ENCODE data around the gene GLIPR1.
"Not testable (repeated sequence)": the region's sequence is repeated elsewhere in the genome, so short reads cannot be mapped to it uniquely, and the experiment has no call there.

GLIPR1 gene

GRCh38 chr12:75480469-75480949 is at the start of gene GLIPR1:
GLIPR1 (plus strand) TSS chr12:75480755; CDS start chr12:75480881, 126 bp downstream.
- DNase-seq = peak in 33 of 51 donors; percentile 1 to 71 (median 18)

DNA sequence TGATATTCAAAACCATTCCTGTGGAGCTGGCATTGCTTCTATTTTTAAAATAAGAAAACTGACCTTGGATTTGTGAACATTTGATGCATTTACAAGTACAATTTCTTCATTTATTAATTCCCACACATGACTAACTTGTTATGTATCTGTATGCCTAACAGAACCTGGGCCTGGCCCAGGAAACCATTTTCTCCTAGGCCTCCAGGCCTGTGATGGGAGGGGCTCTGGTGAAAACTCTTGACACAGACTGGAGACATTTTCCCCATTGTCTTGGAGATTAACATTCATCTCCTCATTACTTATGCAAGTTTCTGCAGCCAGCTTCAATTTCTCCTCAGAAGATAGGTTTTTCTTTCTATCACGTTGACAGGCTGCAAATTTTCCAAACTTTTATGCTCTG is 47.6 kb upstream of the GLIPR1 start:
- DNase-seq = no peak

GRCh38 chr12:75437564-75437963 is 43.0 kb upstream of the GLIPR1 start:
- no peak for DNase-seq

DNA sequence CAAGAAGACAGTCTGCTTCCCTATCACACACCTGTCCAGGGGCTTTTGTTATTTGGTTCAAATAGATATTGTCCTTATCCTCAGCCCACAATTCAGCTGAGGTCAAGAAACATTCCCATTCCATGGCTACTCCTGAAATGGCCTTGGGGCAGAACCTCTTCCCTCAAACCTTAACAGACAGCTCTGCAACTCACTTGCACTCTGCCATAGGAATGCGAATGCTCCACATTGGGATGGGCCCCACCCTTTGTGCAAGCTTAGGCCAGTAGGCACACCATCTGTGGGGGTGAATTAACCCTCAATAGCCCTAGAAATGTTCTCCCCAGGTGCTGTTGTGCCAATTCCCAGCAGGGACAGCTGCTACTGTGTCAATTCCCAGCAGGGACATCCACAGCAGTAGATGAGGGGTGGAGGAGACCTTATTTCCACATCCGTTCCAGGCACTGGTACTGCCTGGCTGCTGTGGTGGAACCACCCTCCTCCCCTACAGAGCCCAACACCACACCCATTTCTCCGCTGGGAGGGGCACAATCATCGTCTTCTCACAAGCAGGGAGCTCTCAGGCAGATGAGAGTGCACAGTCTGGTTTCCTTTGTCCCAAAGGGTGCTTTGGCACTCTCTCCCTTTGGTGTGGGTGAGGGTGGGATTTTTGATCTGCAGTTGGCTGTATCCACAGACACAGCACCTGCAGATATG is 42.3 kb upstream of the GLIPR1 start:
- DNase-seq = no peak

GRCh38 chr12:75439048-75439447 is 41.5 kb upstream of the GLIPR1 start:
- no peak for DNase-seq

DNA sequence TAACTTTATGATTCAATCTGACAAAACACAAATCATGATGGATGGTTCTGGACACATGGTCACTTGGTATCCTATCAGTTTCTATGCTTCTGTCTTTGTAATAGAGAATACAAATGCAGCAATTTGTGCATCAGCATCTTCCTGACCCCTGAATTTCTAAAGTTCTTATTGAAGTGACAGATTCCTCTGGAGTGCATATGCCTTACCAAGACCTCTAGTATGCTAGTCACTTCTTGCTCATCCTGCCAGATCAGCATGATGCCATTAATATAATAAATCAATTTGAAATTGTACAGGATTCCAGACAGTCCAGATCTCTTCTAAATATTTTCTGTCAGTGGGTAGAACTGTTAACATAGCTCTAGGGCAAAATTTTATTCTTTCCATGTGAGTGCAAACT is 40.6 kb upstream of the GLIPR1 start:
- no peak for DNase-seq

- DNase-seq = not testable (repeated sequence)
These were observed 38.7 kb upstream of the GLIPR1 start for GRCh38 chr12:75441687-75442449.

DNA sequence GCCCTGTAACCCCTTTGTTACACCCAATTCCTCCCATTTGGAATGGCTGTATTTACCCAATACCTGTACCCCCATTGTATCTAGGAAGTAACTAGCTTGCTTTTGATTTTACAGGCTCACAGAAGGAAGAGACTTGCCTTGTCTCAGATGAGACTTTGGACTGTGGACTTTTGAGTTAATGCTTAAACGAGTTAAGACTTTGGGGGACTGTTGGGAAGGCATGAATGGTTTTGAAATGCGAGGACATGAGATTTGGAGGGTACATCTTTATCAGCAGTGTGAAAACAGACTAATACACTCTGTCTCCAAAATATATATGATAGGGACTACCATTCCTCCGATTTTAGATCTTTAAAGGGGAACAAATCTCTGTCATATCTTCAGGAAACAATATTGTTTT is 38.1 kb upstream of the GLIPR1 start:
- not testable (repeated sequence) for DNase-seq

DNA sequence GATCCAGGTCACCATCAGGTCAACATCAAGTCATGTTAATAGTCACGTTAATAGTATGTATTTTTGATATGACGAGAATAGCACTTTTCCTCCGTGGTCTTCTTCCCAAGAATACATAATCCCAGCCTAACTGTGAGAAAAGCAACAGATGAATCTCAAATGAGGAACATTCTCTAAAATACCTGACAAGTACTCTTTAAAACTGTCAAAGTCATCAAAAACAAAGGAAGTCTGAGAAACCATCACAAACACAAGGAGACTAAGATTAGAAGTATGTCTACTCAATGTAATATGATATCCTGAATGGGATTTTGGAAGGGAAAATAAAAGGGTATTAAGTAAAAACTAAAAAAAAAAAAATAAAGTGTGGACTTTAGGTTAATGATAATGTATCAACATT is 36.8 kb upstream of the GLIPR1 start:
- no peak for DNase-seq

GRCh38 chr12:75444429-75445136 is 36.0 kb upstream of the GLIPR1 start:
- no peak for DNase-seq

GRCh38 chr12:75445137-75445507 is 35.4 kb upstream of the GLIPR1 start:
- DNase-seq = not testable (repeated sequence)

- DNase-seq = no peak
These were observed 33.7 kb upstream of the GLIPR1 start for GRCh38 chr12:75446857-75447256.

- DNase-seq = no peak
These were observed 32.7 kb upstream of the GLIPR1 start for GRCh38 chr12:75447691-75448393.

DNA sequence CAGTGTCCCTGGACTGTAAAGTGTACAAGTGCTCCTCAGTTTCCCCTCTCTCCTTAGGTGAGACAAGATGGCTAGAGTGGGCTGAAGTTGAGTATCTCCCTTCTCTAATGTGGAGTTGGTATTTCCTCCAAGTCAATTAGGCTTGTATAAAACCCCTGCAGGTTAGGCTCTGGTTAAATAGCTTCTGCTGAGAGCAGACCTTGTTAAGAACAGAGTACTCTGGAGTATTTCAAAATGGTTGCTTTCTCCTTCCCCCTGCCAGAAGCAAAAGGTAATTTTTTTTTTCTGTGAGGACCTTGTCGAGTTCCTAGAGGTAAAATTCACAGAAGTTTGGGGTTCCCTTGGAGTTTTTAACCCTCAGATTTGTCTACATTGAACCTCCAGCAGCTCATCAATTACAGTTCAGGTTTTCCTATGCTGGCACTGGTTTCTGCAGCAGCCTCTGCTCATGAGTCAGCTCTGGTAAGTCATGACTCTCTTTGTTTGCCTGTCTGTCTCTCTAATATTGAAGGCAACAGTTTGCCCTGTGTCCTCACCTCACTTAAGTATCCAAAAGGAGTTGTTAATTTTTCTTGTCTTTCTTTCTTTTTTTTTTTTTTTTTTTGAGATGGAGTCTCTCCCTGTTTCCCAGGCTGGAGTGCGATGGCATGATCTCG is 27.8 kb upstream of the GLIPR1 start:
- no peak for DNase-seq

DNA sequence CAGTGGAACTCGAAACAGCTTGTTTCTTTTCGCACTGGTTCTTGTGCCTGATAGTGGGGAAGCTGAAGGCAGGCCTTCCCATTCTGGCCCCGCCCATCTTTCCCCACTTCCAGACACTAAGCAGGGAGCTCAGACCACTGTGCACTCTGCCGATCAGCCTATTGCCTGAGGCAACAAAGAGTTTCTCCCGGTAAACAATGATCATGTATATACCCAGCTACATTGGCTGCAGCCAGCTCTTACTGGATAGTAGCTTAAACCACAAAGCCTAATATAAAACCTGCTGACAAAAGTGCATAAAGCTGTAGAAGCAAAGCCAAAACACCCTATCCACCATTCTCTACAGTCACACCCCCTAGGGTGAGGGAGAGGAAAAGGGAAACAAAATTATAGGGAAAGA is 24.7 kb upstream of the GLIPR1 start:
- DNase-seq = no peak

DNA sequence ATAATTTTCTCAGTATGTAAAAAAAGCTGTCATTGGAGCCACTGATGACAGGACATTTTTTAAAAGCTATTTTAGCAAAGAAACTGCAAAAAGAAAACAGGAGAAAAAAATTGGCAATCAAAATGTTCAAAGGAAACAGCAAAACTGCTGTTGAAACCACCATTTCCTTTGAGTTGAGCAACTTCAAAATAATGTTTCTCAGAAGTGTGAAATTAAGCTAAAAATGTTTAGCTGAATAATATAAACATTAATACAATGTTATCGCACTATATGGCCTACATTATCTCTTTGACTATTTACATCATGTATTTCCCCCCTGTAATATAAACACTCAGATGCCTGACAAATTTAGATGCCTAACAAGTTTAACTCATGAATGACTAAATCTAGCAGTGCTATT is 23.4 kb upstream of the GLIPR1 start:
- no peak for DNase-seq

- DNase-seq = not testable (repeated sequence)
These were observed 22.7 kb upstream of the GLIPR1 start for GRCh38 chr12:75457866-75458265.

DNA sequence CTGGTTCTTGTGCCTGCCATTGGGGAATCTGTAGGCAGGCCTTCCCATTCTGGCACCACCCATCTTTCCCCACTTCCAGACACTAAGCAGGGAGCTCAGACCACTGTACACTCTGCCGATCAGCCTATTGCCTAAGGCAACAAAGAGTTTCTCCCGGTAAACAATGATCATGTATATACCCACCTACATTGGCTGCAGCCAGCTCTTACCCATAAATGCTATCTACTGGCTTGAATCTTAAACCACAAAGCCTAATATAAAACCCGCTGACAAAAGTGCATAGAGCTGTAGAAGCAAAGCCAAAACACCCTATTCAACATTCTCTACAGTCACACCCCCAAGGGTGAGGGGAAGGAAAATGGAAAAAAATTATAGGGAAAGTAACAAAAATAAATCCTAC is 20.8 kb upstream of the GLIPR1 start:
- no peak for DNase-seq

GRCh38 chr12:75460204-75460603 is 20.4 kb upstream of the GLIPR1 start:
- no peak for DNase-seq

DNA sequence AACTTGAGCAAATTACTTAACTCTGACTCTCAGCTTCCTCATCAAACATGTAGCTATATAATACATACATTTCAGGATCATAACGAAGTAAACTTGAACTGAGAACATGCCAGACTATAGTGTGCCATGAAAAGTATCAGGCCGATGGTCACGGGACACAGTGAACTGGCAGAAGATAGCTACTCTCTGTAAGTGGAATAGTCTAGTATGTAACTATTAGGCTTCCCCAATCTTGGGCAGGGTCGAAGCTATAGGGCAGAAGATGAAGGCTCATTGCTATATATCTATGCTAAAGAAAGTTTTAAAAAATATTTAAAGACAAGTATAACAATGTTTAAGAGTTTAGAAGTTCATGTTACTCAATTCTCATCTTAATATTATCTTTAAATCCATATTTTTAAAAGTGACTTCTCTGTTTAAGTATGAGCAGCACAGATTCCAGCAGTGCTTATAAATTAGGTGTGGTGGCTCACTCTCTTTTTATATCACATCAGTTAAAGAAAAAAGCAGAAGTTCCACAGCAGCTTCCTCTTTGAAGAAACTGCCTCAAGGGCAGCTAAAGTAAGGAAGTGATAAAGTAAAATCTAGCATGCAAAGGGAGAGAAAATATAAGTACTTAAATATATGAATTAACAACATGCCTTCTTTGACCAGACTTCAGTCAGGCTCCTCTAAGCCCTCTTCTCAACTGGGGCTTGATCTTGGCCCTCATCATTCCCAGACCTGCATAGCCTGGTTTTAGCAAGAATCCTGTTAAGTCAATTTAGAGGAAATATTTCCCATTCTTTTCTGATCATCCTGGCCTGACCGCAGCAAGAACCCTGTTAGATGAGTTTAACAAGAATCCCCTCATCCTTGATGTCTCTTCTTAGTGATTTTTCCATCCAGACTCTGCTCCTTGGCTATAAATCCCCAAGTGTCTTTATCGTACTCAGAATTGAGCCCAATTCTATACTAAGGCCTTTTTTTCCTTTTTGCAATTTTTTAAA is 8.4 kb upstream of the GLIPR1 start:
- DNase-seq = peak in 1 of 51 donors; percentile 8
